ENCODE measurements around the gene TWNK. TPM values are rescaled to one million over a fixed set of nuclear protein-coding genes. Genes with fewer than 3 reads are reported as not detected.

TWNK gene
- total RNA-seq, 2 experiments from 2014 or later: 2.7 to 2.8 TPM

DNA sequence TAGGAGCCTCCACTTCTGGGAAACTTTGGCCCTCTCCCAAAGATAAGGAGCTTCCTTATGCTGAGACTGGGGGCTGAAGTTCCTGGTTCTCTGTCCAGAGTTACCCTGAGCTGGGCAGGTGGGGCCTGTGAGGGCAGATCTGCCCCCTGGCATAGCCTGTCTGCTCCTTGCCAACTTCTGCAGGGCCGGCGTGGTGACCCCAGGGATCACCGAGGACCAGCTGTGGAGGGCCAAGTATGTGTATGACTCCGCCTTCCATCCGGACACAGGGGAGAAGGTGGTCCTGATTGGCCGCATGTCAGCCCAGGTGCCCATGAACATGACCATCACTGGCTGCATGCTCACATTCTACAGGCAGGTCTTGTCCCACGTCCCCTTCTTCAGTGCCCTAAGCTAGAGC is 48.0 kb downstream of the TWNK start:
- Histone ChIP-seq H3K27me3 (ENCODE audit: control insufficient read depth in 1 of 2, insufficient read depth in 2 of 2, low read length in 2 of 2) (no peaks in the 10 kb centered on the region), H3K4me1 (ENCODE audit: insufficient read depth, low read length) (peaks cover 31% of the 10 kb centered on the region), H3K27ac (ENCODE audit: low read depth in 1 of 2, low read length in 2 of 2) (no peak overlapping the region), H3K36me3 (ENCODE audit: insufficient read depth, low read length) (peaks cover 59% of the 10 kb centered on the region), H3K9me3 (ENCODE audit: control insufficient read depth in 1 of 2, insufficient read depth in 1 of 2, low read length in 2 of 2) (no peaks in the 10 kb centered on the region), H3K4me3 (ENCODE audit: low read length) (no peak overlapping the region)
- TF ChIP-seq CTCF (IDR thresholded peaks at IDR 0.05): no peak
- Mint-ChIP-seq H3K4me1 (ENCODE audit: low read depth) (peaks cover 19% of the 10 kb centered on the region), H3K27ac (no peak overlapping the region), H3K9me3 (no peaks in the 10 kb centered on the region), H3K4me3 (no peak overlapping the region), H3K36me3 (ENCODE audit: low read depth) (peaks cover 62% of the 10 kb centered on the region), H3K27me3 (no peaks in the 10 kb centered on the region)
- DNase-seq (no peak), ATAC-seq (ENCODE audit: poor library complexity) (no peak)
- intact Hi-C loops (cut with DNase I, micrococcal nuclease): no loop called here
- POLR2A ChIA-PET: no interaction called here
- CTCF ChIA-PET: interaction anchor here (1.2 to 1.7 kb wide), 3 partner anchors 12 to 21 kb away, joined by 4 to 5 read pairs (median 5); no protein-coding TSS in a partner anchor

DNA sequence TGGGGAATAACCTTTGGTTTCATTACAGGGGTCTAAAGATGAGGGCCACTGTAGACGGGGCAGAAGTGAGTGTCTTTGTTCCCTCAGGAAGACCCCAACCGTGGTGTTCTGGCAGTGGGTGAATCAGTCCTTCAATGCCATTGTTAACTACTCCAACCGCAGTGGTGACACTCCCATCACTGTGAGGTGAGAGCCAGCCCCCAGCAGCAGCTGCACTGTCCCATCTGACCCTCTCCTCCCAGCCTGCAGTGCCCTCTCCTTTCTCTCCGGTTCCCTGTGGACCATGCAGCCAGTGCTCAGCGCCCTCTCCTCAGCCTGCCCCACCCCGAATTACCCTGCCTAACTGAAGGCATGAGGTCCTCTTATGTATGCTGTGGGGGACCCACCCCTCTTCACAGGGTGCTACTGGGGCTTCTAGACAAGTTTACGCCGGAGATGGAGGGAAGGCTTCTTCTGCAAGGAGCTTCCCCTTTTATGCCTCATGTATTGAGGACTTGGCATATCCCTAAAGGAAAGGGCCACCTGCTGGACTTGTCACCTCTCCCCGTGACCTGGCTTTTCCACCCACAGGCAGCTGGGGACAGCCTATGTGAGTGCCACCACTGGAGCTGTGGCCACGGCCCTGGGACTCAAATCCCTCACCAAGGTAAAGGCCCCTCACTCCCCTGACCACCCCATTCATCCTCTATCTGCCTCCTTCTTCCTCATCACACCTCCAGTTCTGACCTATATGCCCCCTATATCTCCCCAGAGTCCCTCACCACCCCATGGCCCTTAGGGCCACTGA is 48.8 kb downstream of the TWNK start:
- H3K9me3 Mint-ChIP-seq: no peaks in the 10 kb centered on the region
- intact Hi-C loops (cut with DNase I, micrococcal nuclease): no loop called here
- no peak overlapping the region for H3K4me3 Mint-ChIP-seq
- no peak for DNase-seq
- Histone ChIP-seq H3K27me3 (ENCODE audit: control insufficient read depth in 1 of 2, insufficient read depth in 2 of 2, low read length in 2 of 2) (no peaks in the 10 kb centered on the region), H3K4me3 (ENCODE audit: low read length) (no peak overlapping the region), H3K9me3 (ENCODE audit: control insufficient read depth in 1 of 2, insufficient read depth in 1 of 2, low read length in 2 of 2) (no peaks in the 10 kb centered on the region), H3K27ac (ENCODE audit: low read depth in 1 of 2, low read length in 2 of 2) (no peak overlapping the region), H3K4me1 (ENCODE audit: insufficient read depth, low read length) (peaks cover 27% of the 10 kb centered on the region), H3K36me3 (ENCODE audit: insufficient read depth, low read length) (peaks cover 59% of the 10 kb centered on the region)
- ChIA-PET POLR2A (no interaction called here), CTCF (interaction anchor here (1.4 kb wide), 1 partner anchor 14 kb away, joined by 4 read pairs; no protein-coding TSS in a partner anchor)
- H3K27ac Mint-ChIP-seq: no peak overlapping the region
- no peaks in the 10 kb centered on the region for H3K27me3 Mint-ChIP-seq
- TF ChIP-seq CTCF (IDR thresholded peaks at IDR 0.05): no peak
- H3K4me1 Mint-ChIP-seq (ENCODE audit: low read depth): peaks cover 17% of the 10 kb centered on the region
- H3K36me3 Mint-ChIP-seq (ENCODE audit: low read depth): peaks cover 62% of the 10 kb centered on the region
- no peak for ATAC-seq (ENCODE audit: poor library complexity)

- Mint-ChIP-seq H3K4me1 (ENCODE audit: low read depth) (peaks cover 15% of the 10 kb centered on the region), H3K36me3 (ENCODE audit: low read depth) (peaks cover 58% of the 10 kb centered on the region), H3K27me3 (no peaks in the 10 kb centered on the region), H3K27ac (no peak overlapping the region), H3K9me3 (no peaks in the 10 kb centered on the region), H3K4me3 (no peak overlapping the region)
- no peak overlapping the region for H3K4me3 ChIP-seq (ENCODE audit: low read length)
- no peaks in the 10 kb centered on the region for H3K9me3 ChIP-seq (ENCODE audit: control insufficient read depth in 1 of 2, insufficient read depth in 1 of 2, low read length in 2 of 2)
- POLR2A ChIA-PET: no interaction called here
- H3K4me1 ChIP-seq (ENCODE audit: insufficient read depth, low read length): peaks cover 25% of the 10 kb centered on the region
- peaks cover 59% of the 10 kb centered on the region for H3K36me3 ChIP-seq (ENCODE audit: insufficient read depth, low read length)
- TF ChIP-seq CTCF (IDR thresholded peaks at IDR 0.05): no peak
- no peak for DNase-seq
- ATAC-seq (ENCODE audit: poor library complexity): no peak
- intact Hi-C loops (cut with DNase I, micrococcal nuclease): no loop called here
- H3K27ac ChIP-seq (ENCODE audit: low read depth in 1 of 2, low read length in 2 of 2): no peak overlapping the region
- no peaks in the 10 kb centered on the region for H3K27me3 ChIP-seq (ENCODE audit: control insufficient read depth in 1 of 2, insufficient read depth in 2 of 2, low read length in 2 of 2)
- CTCF ChIA-PET: no interaction called here
Measured at GRCh38 chr10:101036726-101037125, 49.4 kb downstream of the TWNK start.
